KOPT-K1 (cell line): Measurements from ENCODE around the gene TNRC6C.

ENCODE experiments used
- H3K27ac ChIP-seq: fragments of 200-600 bp; sonication (generic); 2 replicates; pipeline ENCODE4 v1.5.1; 2016; ENCODE audit warnings: antibody characterized with exemption, mild to moderate bottlenecking, low read depth, low read length; ENCODE audit not compliant: poor library complexity, severe bottlenecking
- H3K36me3 ChIP-seq: fragments of 200-600 bp; sonication (generic); 2 replicates; pipeline ENCODE4 v1.5.1; 2017; ENCODE audit warnings: antibody characterized with exemption, mild to moderate bottlenecking, low read length, moderate library complexity; ENCODE audit not compliant: insufficient read depth
- H3K9me3 ChIP-seq: fragments of 200-600 bp; sonication (generic); 2 replicates; pipeline ENCODE4 v1.5.1; 2017; ENCODE audit warnings: antibody characterized with exemption, low read length, mild to moderate bottlenecking; ENCODE audit not compliant: insufficient read depth, poor library complexity, severe bottlenecking

The TNRC6C gene

DNA sequence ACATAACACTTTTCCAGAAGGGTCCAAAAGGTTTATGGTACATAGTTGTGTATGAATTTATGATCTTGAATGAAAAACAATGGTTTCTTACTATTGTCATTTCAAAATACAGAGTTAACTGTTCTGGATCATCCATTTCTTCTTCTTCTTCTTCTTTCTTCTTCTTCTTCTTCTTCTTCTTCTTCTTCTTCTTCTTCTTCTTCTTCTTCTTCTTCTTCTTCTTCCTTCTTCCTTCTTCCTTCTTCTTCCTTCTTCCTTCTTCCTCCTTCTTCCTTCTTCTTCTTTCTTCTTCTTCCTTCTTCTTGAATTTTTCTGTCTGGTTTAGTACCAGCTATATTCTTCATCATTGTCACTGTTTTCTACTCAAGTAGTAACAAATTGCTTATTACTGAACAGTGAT, 47.8 kb downstream of the TNRC6C start:
- Histone ChIP-seq H3K36me3 (peaks cover 73% of the 10 kb centered on the region), H3K9me3 (no peaks in the 10 kb centered on the region), H3K27ac (no peak overlapping the region)

DNA sequence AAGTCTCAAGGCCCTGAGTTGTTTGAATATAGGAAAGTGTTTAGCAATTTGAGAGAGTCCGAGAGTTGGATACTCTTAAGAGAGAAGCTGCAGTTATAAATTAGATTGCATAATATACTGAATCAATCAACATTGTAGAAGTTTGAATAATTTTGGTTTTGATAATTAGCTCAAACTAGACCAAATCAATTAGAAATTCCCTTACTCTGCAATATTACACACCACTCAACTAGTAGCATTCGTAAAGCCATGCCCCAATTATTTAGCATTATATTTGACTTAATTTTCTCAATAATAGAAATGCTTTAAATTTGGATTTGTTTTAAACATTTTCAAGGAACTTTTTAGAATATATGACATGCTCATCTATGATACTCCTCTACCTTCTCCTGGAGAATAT, 49.1 kb downstream of the TNRC6C start:
- Histone ChIP-seq H3K36me3 (peaks cover 86% of the 10 kb centered on the region), H3K27ac (no peak overlapping the region)

DNA sequence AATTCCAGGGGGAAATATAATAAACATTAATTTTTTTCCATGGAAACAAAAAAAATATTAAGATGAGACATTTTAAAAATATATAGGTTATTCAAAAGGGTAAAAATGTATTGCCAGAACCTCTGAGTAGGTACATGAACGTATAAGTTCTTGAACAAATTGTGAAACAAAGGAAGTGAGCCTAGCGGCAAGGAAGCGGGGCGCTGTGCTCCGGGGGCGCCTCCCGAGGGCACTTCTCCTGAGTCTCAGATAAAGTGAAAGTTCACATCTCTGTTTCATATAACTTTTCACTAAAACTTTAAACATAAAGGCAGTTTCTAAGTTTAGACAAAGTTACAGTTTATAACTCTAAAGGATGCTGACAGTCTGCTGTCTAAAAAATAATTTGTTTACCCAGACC, 52.3 kb downstream of the TNRC6C start:
- H3K36me3 ChIP-seq: peaks cover 93% of the 10 kb centered on the region
- no peaks in the 10 kb centered on the region for H3K9me3 ChIP-seq
- H3K27ac ChIP-seq: no peak overlapping the region

More for the DNA sequence above, 49.1 kb downstream of the TNRC6C start:
- H3K9me3 ChIP-seq: no peaks in the 10 kb centered on the region

DNA sequence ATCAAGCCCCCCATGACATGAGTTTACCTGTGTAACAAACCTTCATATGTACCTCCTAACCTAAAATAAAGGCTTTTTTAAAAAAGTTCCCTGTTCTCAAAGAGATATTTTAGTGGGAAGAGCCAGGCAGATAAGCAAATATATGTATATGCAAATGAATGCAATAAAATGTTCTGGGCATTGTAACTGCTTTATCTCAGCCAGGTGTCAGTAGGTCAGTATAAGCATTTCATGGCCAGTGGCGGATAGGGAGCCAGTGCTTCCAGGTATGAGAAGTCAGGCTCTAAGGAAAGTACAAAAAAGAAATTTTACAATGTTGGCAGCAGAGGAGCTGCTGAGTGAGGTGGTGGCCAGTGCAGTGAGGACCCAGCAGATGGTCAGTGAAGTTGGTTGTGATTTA, 53.9 kb downstream of the TNRC6C start:
- Histone ChIP-seq H3K27ac (no peak overlapping the region), H3K36me3 (peaks cover 92% of the 10 kb centered on the region), H3K9me3 (no peaks in the 10 kb centered on the region)

DNA sequence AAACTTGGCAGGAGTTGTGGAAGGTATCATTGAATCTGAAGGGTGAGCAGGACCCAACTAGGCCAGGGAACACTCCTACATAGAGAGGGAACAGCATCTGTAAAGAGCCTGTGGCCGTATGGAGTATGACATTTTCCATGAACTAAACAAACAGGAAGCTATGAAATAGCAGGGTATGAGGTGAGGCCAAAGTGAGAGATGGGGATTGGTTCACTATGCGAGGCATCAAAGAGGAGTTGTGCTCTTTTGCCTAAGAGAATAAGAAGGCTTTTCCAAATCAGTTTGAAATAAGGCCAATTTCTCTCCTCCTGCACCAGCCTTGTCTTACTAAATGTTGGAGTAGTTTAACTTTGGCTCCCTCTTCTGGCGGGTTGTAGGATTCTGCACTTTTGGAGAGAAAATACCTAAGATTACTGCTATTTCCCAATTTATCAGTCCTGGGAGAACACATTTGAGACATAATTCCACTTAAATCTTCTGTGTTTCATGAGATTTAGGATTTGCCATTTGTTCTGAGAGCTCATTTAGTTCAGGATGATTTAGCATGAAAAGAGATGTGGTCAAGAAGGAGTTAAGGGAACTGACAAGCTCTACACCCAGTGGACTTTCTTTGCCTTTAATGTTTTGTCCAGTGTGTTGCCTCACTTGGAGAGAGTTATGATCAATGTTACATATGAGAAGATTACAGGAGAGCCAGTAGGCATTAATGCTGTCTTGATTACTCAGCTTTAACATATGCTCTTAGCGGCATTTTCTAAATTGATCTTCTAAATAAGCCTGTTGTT, 55.4 kb downstream of the TNRC6C start:
- Histone ChIP-seq H3K27ac (no peak overlapping the region), H3K9me3 (no peaks in the 10 kb centered on the region), H3K36me3 (peaks cover 91% of the 10 kb centered on the region)

DNA sequence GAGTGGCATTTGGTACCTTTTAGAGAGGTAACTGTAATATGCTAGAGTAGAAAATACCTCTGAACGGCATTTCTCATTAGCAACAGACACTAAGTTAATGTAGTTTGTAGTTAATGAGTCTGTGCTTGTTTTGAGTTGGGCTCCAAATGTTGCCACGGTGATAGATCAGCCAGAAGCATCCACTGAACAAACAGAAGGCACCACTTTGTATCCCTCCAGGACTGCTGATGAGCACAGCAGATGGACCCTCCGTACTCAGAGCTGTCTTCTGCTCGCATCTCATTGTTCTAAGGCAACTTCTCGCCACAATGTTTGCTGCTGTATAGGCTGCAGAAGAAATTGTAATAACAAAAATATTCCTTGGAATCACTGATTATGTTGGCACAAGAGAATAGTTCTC, 56.1 kb downstream of the TNRC6C start:
- no peaks in the 10 kb centered on the region for H3K9me3 ChIP-seq
- no peak overlapping the region for H3K27ac ChIP-seq
- peaks cover 83% of the 10 kb centered on the region for H3K36me3 ChIP-seq

DNA sequence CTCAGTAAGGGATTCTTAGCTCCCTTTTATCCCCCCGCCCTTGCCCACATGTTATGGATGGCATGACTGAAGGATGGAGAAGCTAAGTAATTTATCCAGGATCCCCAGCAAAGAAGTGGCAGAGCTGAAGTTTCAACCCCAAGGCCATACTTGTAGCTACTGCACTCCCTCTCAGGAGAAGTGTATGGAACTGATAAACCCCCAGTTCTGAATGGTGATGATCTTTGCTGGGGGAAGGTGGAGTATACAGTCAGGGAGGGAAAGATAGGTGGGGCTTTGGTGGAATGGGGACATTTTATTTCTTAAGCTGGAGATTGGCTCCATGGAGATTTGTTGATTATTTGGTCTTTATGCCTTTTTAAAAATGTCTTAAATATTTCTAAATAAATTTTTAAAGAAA, 58.3 kb downstream of the TNRC6C start:
- peaks cover 74% of the 10 kb centered on the region for H3K36me3 ChIP-seq
- no peaks in the 10 kb centered on the region for H3K9me3 ChIP-seq
- H3K27ac ChIP-seq: no peak overlapping the region

DNA sequence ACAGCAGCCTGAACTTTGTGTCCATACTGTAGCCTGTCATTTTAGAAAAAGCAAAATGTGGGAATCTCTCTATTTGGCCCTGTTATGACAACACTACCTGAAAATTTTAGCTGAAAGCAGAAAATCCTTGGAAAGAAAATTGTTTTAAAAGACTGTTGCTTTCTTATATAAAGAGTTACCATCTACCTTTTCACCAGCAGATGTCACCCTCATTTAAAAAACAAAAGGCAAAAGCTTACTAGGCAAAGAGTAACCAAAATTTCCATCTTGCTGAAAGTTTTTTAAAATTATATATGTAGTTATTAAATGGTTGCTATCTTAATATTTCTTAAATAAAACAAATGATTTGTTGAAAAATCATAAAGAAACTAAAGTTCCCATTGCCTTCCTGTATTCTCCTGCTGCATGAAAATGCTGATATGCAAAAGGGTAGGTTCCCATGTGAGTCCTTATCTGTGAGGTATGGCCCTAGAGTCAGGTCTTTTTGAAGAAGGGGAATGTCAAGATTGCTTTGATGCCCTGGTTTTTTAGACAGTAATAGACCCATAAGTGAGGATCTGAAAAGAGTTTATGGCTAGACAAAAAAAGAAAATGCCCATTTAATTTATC, 61.0 kb downstream of the TNRC6C start:
- Histone ChIP-seq H3K27ac (no peak overlapping the region), H3K9me3 (no peaks in the 10 kb centered on the region), H3K36me3 (peaks cover 71% of the 10 kb centered on the region)

DNA sequence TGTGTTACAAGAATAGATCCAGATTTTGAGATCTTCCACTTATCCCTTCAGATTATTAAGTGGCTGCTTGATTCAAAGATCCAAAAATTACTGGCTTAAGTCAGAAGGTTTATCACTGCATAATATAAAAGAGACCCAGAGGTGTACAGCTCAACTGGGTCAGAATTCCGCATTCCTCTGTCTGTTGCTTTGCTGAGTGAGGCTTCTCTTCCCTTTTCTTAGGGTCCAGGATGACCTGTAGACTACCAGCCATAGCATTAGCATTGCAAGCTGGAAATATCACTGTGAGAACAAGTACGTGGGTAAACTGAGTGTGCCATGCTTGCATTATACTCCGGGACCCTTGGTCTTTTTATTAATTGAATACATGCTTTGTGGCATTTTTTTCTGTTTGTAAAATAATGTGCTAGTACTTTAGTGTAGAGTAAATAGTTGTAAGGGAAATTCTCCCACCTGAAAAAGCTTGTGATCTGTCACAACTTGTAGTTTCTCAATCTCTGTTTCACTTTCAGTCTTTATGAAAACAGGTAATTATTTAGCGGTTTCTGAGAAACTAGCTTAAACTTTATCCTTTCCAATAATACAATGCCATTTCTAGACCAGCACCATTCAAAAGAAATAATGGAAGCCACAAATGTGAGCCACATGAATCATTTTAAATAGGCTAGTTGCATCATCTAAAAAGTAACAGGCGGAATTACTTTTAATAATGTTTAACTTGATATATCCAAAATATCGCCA, 61.6 kb downstream of the TNRC6C start:
- Histone ChIP-seq H3K9me3 (no peaks in the 10 kb centered on the region), H3K36me3 (peaks cover 69% of the 10 kb centered on the region), H3K27ac (peak overlapping the region; percentile 7)

DNA sequence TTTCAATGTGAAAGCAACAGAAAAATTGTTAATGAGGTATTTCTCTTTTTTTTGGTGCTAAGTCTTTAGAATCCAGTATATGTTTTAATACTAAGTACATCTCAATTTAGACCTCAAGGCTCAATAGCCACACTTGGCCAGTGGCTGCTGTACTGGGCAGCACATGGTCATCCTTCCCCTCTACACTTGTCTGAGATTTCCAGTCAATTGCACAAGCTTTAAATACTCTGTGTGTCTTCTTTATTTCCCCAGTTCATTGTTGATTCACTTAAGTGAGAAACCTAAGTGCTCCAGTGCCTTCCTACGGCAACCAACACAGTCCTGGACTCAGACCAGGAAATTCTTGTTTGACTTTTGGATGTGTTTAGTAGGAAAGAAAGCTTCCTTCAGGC, 62.2 kb downstream of the TNRC6C start:
- Histone ChIP-seq H3K36me3 (peaks cover 67% of the 10 kb centered on the region), H3K27ac (no peak overlapping the region), H3K9me3 (no peaks in the 10 kb centered on the region)

DNA sequence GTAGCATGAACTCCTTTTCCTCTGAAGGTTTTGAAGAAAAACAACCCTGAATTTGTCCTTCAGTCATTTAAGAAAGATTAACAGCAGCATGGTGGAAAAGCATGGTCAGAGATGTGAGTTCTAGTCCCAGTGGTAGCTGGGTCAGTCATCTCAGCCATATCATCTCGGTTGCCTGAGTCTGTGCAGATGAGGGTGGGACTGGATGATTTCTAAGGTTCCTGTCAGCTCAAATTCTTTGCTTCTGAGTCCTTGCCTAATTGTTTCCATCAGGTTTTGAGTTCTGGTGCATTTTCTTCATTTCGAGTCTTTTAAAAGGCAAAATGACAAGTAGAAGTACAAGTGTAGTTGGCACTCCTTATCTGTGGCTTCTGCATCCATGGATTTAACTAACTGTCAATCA, 63.9 kb downstream of the TNRC6C start:
- no peaks in the 10 kb centered on the region for H3K9me3 ChIP-seq
- peaks cover 57% of the 10 kb centered on the region for H3K36me3 ChIP-seq
- H3K27ac ChIP-seq: no peak overlapping the region

DNA sequence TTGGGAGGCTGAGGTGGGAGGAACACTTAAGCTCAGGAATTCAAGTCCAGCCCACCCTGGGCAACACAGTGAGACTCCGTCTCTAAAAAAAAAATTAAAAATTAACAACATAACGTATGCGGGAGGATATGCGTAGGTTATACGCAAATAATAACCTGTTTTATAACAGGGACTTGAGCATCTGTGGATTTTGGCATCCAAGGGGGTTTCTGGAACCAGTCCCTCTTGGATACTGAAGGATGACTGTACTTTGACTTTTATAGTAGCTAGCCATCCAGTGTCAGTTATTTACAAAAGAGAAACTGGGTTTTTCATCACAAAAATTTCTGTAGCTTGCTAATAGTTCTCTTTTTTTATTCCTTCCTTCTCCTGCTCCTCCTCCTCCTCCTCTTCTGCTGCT, 64.5 kb downstream of the TNRC6C start:
- no peak overlapping the region for H3K27ac ChIP-seq
- no peaks in the 10 kb centered on the region for H3K9me3 ChIP-seq
- H3K36me3 ChIP-seq: peaks cover 55% of the 10 kb centered on the region

DNA sequence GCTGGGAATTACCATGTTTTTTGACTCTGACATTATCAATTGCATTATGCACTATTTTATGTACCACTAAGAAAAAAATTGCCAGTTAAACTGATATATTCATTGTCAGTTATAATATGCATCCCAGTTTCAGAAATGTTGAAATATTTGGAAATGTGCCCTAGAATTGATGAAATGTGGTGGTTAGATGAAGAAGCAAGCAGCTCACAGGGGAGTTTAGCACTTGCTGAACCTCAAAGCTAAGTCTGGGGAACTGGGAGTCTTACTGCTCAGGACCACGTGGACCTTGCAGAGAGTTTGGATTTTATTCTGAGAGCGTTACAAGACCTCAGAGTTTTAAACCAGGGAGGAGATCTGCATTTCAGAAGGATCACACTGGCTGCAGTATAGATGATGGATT, 67.9 kb downstream of the TNRC6C start:
- no peaks in the 10 kb centered on the region for H3K9me3 ChIP-seq
- H3K27ac ChIP-seq: no peak overlapping the region
- H3K36me3 ChIP-seq: peaks cover 57% of the 10 kb centered on the region

DNA sequence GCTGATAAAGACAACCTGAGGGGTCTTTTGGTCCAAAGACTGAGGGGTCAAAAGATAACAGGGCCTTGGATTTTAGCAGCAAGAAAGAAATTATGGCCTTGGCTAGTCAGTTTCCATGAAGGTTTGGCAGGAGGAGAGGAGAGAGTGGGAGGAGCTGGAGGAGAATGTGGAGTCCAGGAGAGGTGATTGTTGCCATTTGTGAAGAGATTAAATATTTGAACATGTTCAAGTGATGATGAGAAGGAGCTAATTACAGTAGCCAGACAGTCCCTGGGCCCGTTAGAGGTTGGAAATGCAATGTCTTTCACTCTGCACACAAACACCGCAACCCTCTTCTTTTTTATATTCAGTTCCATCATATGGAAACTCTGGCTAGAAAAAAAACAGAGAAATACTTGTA, 68.6 kb downstream of the TNRC6C start:
- H3K36me3 ChIP-seq: peaks cover 60% of the 10 kb centered on the region
- H3K9me3 ChIP-seq: no peaks in the 10 kb centered on the region
- no peak overlapping the region for H3K27ac ChIP-seq

DNA sequence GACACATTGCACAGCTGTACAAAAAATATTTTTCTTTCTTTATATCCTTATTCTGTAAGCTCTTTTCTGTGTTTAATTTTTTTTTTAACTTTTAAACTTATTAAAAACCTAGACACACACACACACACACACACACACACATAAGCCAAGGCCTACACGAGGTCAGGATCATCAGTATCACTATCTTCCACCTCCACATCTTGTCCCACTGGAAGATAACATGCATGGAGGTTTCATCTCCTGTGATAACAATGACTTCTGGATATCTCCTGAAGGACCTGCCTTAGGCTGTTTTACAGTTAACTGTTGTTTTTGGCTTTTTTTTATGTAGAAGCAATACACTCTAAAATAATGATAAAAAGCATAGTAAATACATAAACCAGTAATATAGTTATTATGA, 71.2 kb downstream of the TNRC6C start:
- Histone ChIP-seq H3K36me3 (peaks cover 66% of the 10 kb centered on the region), H3K9me3 (no peaks in the 10 kb centered on the region), H3K27ac (no peak overlapping the region)
